H9 (cell line): ENCODE results near the gene PPP1R16B. TPM values are rescaled to one million over a fixed set of nuclear protein-coding genes. Genes with fewer than 3 reads are reported as not detected.

Experiments
- DNase-seq: peaks from one replicate; pipeline ENCODE4 v3.0.0-alpha.2; 2017
- H2AFZ ChIP-seq: one replicate; pipeline ENCODE4 v1.6.1; 2013; ENCODE audit warnings: mild to moderate bottlenecking, low read length, control low read depth, moderate library complexity
- H2AK5ac ChIP-seq: 2 replicates; pipeline ENCODE4 v1.6.1; 2013; ENCODE audit warnings: low read length, control low read depth, mixed read lengths; ENCODE audit not compliant: insufficient read length
- H2BK120ac ChIP-seq: one replicate; pipeline ENCODE4 v1.6.1; 2013; ENCODE audit warnings: low read depth, mild to moderate bottlenecking, low read length, control low read depth, inconsistent platforms; ENCODE audit not compliant: poor library complexity, severe bottlenecking
- H2BK12ac ChIP-seq: 2 replicates; pipeline ENCODE4 v1.6.1; 2013; ENCODE audit warnings: low read length, control low read depth, mixed read lengths, low read depth; ENCODE audit not compliant: insufficient read length
- H2BK15ac ChIP-seq: 2 replicates; pipeline ENCODE4 v1.6.1; 2013; ENCODE audit warnings: low read depth, low read length, control low read depth
- H2BK20ac ChIP-seq: one replicate; pipeline ENCODE4 v1.6.1; 2013; ENCODE audit warnings: low read depth, mild to moderate bottlenecking, low read length, control low read depth, inconsistent platforms; ENCODE audit not compliant: poor library complexity, severe bottlenecking
- H2BK5ac ChIP-seq: 2 replicates; pipeline ENCODE4 v1.6.1; 2013; ENCODE audit warnings: low read length, control low read depth, mixed read lengths; ENCODE audit not compliant: insufficient read length
- H3K14ac ChIP-seq: 2 replicates; pipeline ENCODE4 v1.6.1; 2013; ENCODE audit warnings: low read length, control low read depth; ENCODE audit not compliant: insufficient read depth
- H3K18ac ChIP-seq: 2 replicates; pipeline ENCODE4 v1.6.1; 2013; ENCODE audit warnings: low read depth, mild to moderate bottlenecking, mixed read lengths, low read length, control low read depth; ENCODE audit not compliant: insufficient read length
- H3K23ac ChIP-seq: 2 replicates; pipeline ENCODE4 v1.6.1; 2013; ENCODE audit warnings: low read length, control low read depth, mixed read lengths, low read depth; ENCODE audit not compliant: insufficient read length
- H3K23me2 ChIP-seq: 2 replicates; pipeline ENCODE4 v1.6.1; 2013; ENCODE audit warnings: low read depth, mild to moderate bottlenecking, mixed read lengths, low read length, control low read depth; ENCODE audit not compliant: insufficient read length, poor library complexity, severe bottlenecking
- H3K27ac ChIP-seq: 2 replicates; pipeline ENCODE4 v1.5.1; 2013; ENCODE audit warnings: low read length, control low read depth, mixed read lengths, low read depth; ENCODE audit not compliant: insufficient read length
- H3K27me3 ChIP-seq: 2 replicates; pipeline ENCODE4 v1.6.1; 2013; ENCODE audit warnings: low read length, control low read depth, inconsistent platforms; ENCODE audit not compliant: insufficient read depth
- H3K4ac ChIP-seq: 2 replicates; pipeline ENCODE4 v1.6.1; 2013; ENCODE audit warnings: low read depth, mild to moderate bottlenecking, control low read depth, inconsistent platforms, low read length, moderate library complexity
- H3K4me1 ChIP-seq: 2 replicates; pipeline ENCODE4 v1.6.1; 2013; ENCODE audit warnings: low read length, control low read depth, inconsistent platforms; ENCODE audit not compliant: insufficient read depth
- H3K4me2 ChIP-seq: 2 replicates; pipeline ENCODE4 v1.6.1; 2013; ENCODE audit warnings: low read length, control low read depth, mixed read lengths; ENCODE audit not compliant: insufficient read length, insufficient read depth
- H3K56ac ChIP-seq: 2 replicates; pipeline ENCODE4 v1.6.1; 2013; ENCODE audit warnings: low read depth, mild to moderate bottlenecking, mixed read lengths, low read length, control low read depth; ENCODE audit not compliant: insufficient read length
- H3K79me1 ChIP-seq: 2 replicates; pipeline ENCODE4 v1.6.1; 2013; ENCODE audit warnings: low read depth, mild to moderate bottlenecking, moderate library complexity, low read length, control low read depth, inconsistent platforms; ENCODE audit not compliant: insufficient read depth, poor library complexity, severe bottlenecking
- H3K79me2 ChIP-seq: 2 replicates; pipeline ENCODE4 v1.6.1; 2013; ENCODE audit warnings: low read length, control low read depth, inconsistent platforms; ENCODE audit not compliant: insufficient read depth
- H3K9ac ChIP-seq: 2 replicates; pipeline ENCODE4 v1.6.1; 2013; ENCODE audit warnings: low read length, control low read depth, mixed read lengths; ENCODE audit not compliant: insufficient read length; ENCODE audit errors: extremely low read depth
- H3K9me3 ChIP-seq: one replicate; pipeline ENCODE4 v1.6.1; 2013; ENCODE audit warnings: low read depth, low read length, inconsistent platforms; ENCODE audit not compliant: control insufficient read depth
- H3T11ph ChIP-seq: one replicate; pipeline ENCODE4 v1.6.1; 2013; ENCODE audit warnings: mild to moderate bottlenecking, low read length, control low read depth, inconsistent platforms
- H4K20me1 ChIP-seq: one replicate; pipeline ENCODE4 v1.6.1; 2013; ENCODE audit not compliant: control insufficient read depth, insufficient read length, insufficient read depth
- H4K5ac ChIP-seq: 2 replicates; pipeline ENCODE4 v1.6.1; 2013; ENCODE audit warnings: low read depth, mild to moderate bottlenecking, mixed read lengths, low read length, control low read depth; ENCODE audit not compliant: insufficient read length
- H4K8ac ChIP-seq: replicated peaks from 2 replicates; pipeline ENCODE4 v1.6.1; 2013; ENCODE audit warnings: low read length, control low read depth, mixed read lengths, low read depth; ENCODE audit not compliant: insufficient read length
- H4K91ac ChIP-seq: 2 replicates; pipeline ENCODE4 v1.6.1; 2013; ENCODE audit warnings: low read depth, mild to moderate bottlenecking, moderate library complexity, mixed read lengths, low read length, control low read depth; ENCODE audit not compliant: insufficient read length
- H3K27ac Mint-ChIP-seq, 3 experiments: 2 replicates in 2 of 3; 3 replicates in 1 of 3; pipeline ENCODE4 v1.8.0; 2020 to 2021; ENCODE audit warnings: mixed read lengths in 3 of 3, mild to moderate bottlenecking in 1 of 3, moderate library complexity in 1 of 3
- H3K27me3 Mint-ChIP-seq: 2 replicates; pipeline ENCODE4 v1.8.0; 2021; ENCODE audit warnings: low read depth, mild to moderate bottlenecking, moderate library complexity, mixed read lengths
- H3K36me3 Mint-ChIP-seq, 3 experiments: 2 replicates in 2 of 3; 3 replicates in 1 of 3; pipeline ENCODE4 v1.8.0; 2020 to 2021; ENCODE audit warnings: low read depth in 3 of 3, mixed read lengths in 3 of 3; ENCODE audit not compliant: insufficient read depth in 1 of 3
- H3K4me1 Mint-ChIP-seq, 2 experiments: 2 replicates each; pipeline ENCODE4 v1.8.0; 2020; ENCODE audit warnings: mixed read lengths in 2 of 2
- H3K4me3 Mint-ChIP-seq, 2 experiments: 2 replicates in 1 of 2; 3 replicates in 1 of 2; pipeline ENCODE4 v1.8.0; 2020 to 2021; ENCODE audit warnings: mild to moderate bottlenecking in 2 of 2, mixed read lengths in 2 of 2, moderate library complexity in 1 of 2
- H3K9me3 Mint-ChIP-seq, 2 experiments: 2 replicates in 1 of 2; 3 replicates in 1 of 2; pipeline ENCODE4 v1.8.0; 2020; ENCODE audit warnings: mild to moderate bottlenecking in 2 of 2, mixed read lengths in 2 of 2, moderate library complexity in 1 of 2
- WGBS: extraction: QIAGEN DNeasy Blood & Tissue Kit; methylation state at CpG from one replicate; pipeline ENCODE4 v1.1.7; 2013; ENCODE audit warnings: missing lambda C conversion rate, low lambda C conversion rate, mixed read lengths; ENCODE audit not compliant: insufficient read length; ENCODE audit errors: extremely low coverage; 5-methylcytosine and 5-hydroxymethylcytosine counted together
- total RNA-seq: library from RNA; stranded (reverse); gene quantifications from 2 replicates; pipeline ENCODE4 v1.2.1, GENCODE V29; 2021
- TF ChIP-seq, protein P1 (sequence below): fragments of 200-600 bp; sonication (generic); conservative IDR thresholded peaks from 3 replicates; pipeline ENCODE4 v1.8.0; 2021; ENCODE audit warnings: antibody characterized with exemption, mild to moderate bottlenecking

Gene PPP1R16B
- total RNA-seq, 1 experiment from 2014 or later = 8.2 TPM

DNA sequence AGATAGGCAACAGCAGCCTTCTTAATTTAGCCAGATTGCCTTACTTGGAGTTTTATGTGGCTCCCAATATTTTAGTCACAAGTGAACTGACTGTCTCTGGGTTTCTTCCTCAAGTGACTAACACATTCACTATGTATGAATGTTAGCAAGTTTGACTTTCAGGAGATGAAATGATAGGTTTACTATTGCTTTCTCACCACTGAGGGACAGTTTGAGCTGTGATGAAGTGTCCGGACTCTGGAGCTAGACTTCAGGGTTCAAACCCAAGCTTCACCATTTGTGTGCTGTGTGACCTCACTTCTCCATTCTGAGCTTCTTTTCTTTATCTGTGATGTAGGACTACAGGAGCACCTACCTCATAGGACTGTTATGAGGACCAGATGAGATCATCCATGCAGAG is 164.8 kb downstream of the PPP1R16B start:
- Histone ChIP-seq H4K8ac (no peak overlapping the region), H2AK5ac (no peak overlapping the region), H2BK5ac (no peak overlapping the region), H2BK120ac (no peak overlapping the region), H2AFZ (no peak overlapping the region), H3K23ac (no peak overlapping the region), H4K91ac (no peak overlapping the region), H3T11ph (no peak overlapping the region), H3K4ac (no peak overlapping the region), H3K79me1 (peaks cover 8% of the 10 kb centered on the region), H3K56ac (no peak overlapping the region), H2BK15ac (no peak overlapping the region), H3K9ac (no peak overlapping the region), H3K14ac (no peak overlapping the region), H2BK12ac (no peak overlapping the region), H3K23me2 (no peaks in the 10 kb centered on the region), H3K27ac (no peak overlapping the region), H3K9me3 (no peaks in the 10 kb centered on the region), H3K18ac (no peak overlapping the region), H2BK20ac (no peak overlapping the region), H4K5ac (no peak overlapping the region), H3K4me2 (no peak overlapping the region), H3K79me2 (no peaks in the 10 kb centered on the region; the same call in 1 of the 2 replicates), H3K4me1 (no peaks in the 10 kb centered on the region), H3K27me3 (no peaks in the 10 kb centered on the region), H4K20me1 (no peaks in the 10 kb centered on the region)
- H3K36me3 Mint-ChIP-seq = peaks cover 6 to 36% (median 20%) of the 10 kb centered on the region in 3 experiments; a peak in 6 of 7 replicates
- H3K9me3 Mint-ChIP-seq = no peaks in the 10 kb centered on the region
- no peak overlapping the region for H3K27ac Mint-ChIP-seq
- peaks cover 4 to 12% of the 10 kb centered on the region in 2 experiments for H3K4me1 Mint-ChIP-seq
- no peak overlapping the region for H3K4me3 Mint-ChIP-seq
- no peaks in the 10 kb centered on the region for H3K27me3 Mint-ChIP-seq
- no peak for DNase-seq
- TF ChIP-seq, protein P1, sequence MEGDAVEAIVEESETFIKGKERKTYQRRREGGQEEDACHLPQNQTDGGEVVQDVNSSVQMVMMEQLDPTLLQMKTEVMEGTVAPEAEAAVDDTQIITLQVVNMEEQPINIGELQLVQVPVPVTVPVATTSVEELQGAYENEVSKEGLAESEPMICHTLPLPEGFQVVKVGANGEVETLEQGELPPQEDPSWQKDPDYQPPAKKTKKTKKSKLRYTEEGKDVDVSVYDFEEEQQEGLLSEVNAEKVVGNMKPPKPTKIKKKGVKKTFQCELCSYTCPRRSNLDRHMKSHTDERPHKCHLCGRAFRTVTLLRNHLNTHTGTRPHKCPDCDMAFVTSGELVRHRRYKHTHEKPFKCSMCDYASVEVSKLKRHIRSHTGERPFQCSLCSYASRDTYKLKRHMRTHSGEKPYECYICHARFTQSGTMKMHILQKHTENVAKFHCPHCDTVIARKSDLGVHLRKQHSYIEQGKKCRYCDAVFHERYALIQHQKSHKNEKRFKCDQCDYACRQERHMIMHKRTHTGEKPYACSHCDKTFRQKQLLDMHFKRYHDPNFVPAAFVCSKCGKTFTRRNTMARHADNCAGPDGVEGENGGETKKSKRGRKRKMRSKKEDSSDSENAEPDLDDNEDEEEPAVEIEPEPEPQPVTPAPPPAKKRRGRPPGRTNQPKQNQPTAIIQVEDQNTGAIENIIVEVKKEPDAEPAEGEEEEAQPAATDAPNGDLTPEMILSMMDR = no peak
- WGBS = no CpG with 5 or more reads among the region's 1 CpG

Other genes starting within 250 kb of the PPP1R16B start
- not detected in 2 replicates for gene ADIG, start 224.5 kb upstream of the PPP1R16B start, total RNA-seq
- gene ARHGAP40, start 203.9 kb upstream of the PPP1R16B start, total RNA-seq = 0.17 and 0.26 TPM in 2 replicates
- gene SLC32A1, start 81.2 kb upstream of the PPP1R16B start, total RNA-seq = 0.24 and 0.33 TPM in 2 replicates
- 14.0 and 14.1 TPM in 2 replicates for gene ACTR5, start 57.2 kb upstream of the PPP1R16B start, total RNA-seq
- gene FAM83D, start 120.7 kb downstream of the PPP1R16B start, total RNA-seq = 48.1 and 51.6 TPM in 2 replicates
- gene DHX35, start 156.6 kb downstream of the PPP1R16B start, total RNA-seq = 14.3 and 14.4 TPM in 2 replicates